CD4-positive, alpha-beta T cell treated with Interleukin-15 for 4 hours (primary cell): ENCODE data around the gene SSRP1.
"Not testable (repeated sequence)": the region's sequence is repeated elsewhere in the genome, so short reads cannot be mapped to it uniquely, and the experiment has no call there.

Experiments
- DNase-seq: peaks from one replicate; pipeline ENCODE4 v3.0.0-alpha.2; 2020; ENCODE audit warnings: low spot score

Gene SSRP1, protein sequence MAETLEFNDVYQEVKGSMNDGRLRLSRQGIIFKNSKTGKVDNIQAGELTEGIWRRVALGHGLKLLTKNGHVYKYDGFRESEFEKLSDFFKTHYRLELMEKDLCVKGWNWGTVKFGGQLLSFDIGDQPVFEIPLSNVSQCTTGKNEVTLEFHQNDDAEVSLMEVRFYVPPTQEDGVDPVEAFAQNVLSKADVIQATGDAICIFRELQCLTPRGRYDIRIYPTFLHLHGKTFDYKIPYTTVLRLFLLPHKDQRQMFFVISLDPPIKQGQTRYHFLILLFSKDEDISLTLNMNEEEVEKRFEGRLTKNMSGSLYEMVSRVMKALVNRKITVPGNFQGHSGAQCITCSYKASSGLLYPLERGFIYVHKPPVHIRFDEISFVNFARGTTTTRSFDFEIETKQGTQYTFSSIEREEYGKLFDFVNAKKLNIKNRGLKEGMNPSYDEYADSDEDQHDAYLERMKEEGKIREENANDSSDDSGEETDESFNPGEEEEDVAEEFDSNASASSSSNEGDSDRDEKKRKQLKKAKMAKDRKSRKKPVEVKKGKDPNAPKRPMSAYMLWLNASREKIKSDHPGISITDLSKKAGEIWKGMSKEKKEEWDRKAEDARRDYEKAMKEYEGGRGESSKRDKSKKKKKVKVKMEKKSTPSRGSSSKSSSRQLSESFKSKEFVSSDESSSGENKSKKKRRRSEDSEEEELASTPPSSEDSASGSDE

GRCh38 chr11:57335343-57336110, at the start of gene SSRP1:
Gene SSRP1 (minus strand): TSS chr11:57335892. CDS start chr11:57335121, 771 bp downstream.
- peak; percentile 90 for DNase-seq

DNA sequence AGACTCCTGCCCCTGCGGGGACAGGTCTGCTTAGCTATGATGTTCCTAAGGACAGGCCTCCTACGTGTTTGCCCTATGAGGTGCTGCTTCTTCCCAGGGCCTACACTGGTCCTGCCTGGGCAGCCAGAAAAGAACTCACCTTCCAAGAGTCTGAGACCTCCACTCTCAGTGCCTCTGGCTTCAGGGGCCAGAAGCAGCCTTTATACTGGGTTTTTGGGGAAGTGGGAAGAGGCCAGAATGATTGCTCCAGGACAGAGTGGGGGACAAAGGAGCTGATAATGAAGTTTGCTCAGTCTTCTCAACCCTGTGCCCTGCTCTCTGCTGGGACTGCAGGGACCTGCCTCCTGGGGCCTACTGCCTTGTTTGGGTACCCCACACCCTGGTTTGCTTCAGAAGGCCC, 45.3 kb upstream of the SSRP1 start, which contains the start of gene PRG3:
Gene PRG3 (minus strand): TSS at position 176 of the 400 bp plus-strand sequence. CDS start 442 bp downstream, outside the sequence.
- no peak for DNase-seq

- no peak for DNase-seq
Measured at GRCh38 chr11:57379732-57380131, 44.0 kb upstream of the SSRP1 start.

- no peak for DNase-seq
Measured at GRCh38 chr11:57378186-57378585, 42.5 kb upstream of the SSRP1 start.

- DNase-seq = no peak
Measured at GRCh38 chr11:57377107-57377506, 41.4 kb upstream of the SSRP1 start.

- DNase-seq = no peak
Measured at GRCh38 chr11:57376095-57377090, 40.7 kb upstream of the SSRP1 start.

GRCh38 chr11:57375490-57375889, 39.8 kb upstream of the SSRP1 start:
- no peak for DNase-seq

- no peak for DNase-seq
Measured at GRCh38 chr11:57374966-57375365, 39.3 kb upstream of the SSRP1 start.

DNA sequence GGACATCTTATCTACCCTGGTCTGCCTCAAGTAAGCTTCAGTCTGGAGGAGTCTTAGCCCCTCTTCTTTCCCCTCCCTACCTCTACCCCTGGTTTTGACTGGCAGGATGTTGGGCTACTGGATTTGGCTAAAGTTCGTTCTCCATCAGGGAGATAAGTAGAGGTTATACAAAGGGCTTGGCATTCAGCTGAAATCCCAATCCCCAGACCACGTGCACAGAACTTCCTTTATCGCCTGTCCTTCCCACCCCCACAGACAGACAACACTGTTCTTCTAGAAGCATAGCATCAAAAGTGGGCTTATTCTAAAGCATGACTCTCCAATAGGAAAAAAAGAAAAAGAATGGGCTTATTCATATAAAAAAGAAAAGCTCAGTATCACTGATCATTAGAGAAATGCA, 37.5 kb upstream of the SSRP1 start:
- no peak for DNase-seq

GRCh38 chr11:57370941-57371340, 35.2 kb upstream of the SSRP1 start:
- DNase-seq = no peak

DNA sequence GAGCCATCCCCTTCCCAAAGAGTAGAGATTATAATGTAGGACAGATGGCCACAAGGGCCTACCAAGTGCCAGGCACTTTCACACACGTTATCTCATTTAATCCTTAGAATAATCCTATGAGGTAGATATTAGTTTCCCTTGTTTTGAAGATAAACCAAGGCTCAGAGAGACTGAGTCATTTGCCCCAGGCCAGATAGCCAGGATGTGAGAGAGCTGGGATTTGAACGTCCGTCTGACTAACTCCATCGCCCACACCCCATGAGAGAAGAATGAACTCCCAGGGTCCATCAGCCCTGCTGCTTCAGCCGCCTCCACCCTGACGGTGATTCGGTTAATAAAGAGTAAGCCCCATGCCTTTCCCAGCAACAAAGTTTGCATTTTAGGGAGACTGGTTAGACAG, 34.6 kb upstream of the SSRP1 start:
- no peak for DNase-seq

GRCh38 chr11:57368845-57369232, 33.1 kb upstream of the SSRP1 start:
- no peak for DNase-seq

DNA sequence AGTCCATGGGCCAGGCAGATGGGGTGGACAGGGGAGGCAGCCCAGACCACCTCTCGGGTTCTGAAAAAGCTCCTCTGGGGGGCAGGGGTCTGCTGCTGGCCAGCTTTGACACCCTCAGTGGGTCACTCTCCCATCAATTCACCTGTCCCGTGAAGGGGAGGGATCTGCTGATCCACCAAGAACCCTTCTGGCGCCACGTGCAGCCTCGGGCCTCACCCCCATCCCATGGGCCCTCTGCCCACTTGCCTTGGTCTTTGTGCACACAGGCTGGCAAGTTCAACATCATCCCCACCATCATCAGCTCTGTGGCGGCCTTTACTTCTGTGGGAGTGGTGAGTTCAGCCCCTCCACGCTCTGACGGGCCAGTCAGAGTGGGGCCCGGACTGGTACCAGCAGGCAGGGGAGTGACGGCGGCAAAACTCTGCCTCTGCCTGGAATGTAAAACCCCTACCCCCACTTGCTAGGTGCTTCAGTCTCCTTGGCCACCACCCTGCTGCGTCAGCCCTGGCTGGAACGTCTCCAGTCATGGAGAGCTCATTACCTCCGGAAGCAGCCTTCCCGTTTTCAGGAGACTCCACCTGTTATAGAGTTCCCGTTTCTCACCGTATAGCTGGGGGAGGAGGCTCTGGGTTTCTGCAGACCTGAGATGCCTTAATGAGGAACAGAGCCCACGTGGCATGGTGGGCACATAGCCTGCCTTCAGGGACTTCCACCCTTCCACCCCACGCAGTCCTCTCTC, 32.6 kb upstream of the SSRP1 start:
- DNase-seq = no peak

DNA sequence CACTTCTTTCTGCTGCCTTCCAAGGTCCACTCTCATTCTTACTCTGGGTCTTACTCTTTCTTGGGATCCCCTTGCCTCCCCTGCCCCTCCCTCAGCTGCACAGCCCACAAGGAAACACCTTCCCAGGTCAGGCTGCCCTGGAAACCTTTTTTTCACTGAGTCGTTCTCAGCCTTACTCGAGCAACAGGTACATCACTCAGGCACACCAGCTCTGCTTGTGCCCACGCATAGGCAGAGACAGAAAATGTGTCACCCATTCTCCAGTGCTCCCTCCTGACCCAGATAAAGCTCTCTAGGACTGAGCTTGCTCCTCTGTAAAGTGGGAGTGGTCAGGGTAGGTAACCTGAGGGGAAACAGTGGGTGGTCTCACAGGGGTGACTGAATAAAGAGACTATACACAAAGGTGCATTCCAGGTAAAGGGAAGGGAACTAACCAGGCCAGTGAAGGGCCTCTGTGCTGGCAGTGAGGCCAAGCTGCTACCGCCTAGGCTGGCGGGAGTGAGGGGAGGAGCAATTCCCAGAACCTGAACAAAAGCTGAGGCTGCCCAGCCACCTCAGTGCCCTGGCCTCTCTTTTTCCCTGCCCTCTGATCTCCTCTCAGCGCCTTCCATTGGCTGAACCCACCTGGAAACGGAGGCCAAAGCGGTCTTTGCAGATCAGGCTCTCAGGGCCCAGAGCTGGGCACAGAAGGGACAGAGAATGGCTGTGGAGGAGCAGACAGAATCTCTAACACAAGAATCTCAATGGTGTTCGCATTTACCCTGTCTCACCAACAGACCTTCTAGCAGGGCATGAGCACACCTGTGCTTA, 29.4 kb upstream of the SSRP1 start:
- no peak for DNase-seq

- no peak for DNase-seq
Measured at GRCh38 chr11:57363131-57364080, 27.7 kb upstream of the SSRP1 start.

- no peak for DNase-seq
Measured at GRCh38 chr11:57361926-57362325, 26.2 kb upstream of the SSRP1 start.

GRCh38 chr11:57361420-57361819, 25.7 kb upstream of the SSRP1 start:
- not testable (repeated sequence) for DNase-seq

GRCh38 chr11:57360991-57361390, 25.3 kb upstream of the SSRP1 start:
- DNase-seq = no peak
